ENCODE measurements around the gene RFTN1.

DNA sequence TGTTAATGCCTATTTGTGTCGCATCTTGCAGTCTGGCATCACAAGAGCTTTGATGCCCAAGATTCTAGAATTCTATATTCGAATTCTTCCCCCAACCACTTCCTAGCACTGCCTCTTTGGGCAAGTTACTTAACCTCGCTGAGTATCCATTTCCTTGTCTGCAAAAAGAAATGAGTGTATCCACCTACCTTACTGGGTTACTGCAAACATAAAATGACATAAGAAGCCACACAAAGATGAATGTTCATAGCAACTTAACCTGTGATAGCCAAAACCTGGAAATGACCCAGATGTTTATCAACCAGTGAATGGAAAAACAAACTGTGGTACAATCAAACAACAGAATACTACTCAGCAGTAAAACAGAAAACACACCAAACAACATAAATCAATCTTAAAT lies 24.9 kb downstream of the RFTN1 start:
- TF ChIP-seq, protein P1, sequence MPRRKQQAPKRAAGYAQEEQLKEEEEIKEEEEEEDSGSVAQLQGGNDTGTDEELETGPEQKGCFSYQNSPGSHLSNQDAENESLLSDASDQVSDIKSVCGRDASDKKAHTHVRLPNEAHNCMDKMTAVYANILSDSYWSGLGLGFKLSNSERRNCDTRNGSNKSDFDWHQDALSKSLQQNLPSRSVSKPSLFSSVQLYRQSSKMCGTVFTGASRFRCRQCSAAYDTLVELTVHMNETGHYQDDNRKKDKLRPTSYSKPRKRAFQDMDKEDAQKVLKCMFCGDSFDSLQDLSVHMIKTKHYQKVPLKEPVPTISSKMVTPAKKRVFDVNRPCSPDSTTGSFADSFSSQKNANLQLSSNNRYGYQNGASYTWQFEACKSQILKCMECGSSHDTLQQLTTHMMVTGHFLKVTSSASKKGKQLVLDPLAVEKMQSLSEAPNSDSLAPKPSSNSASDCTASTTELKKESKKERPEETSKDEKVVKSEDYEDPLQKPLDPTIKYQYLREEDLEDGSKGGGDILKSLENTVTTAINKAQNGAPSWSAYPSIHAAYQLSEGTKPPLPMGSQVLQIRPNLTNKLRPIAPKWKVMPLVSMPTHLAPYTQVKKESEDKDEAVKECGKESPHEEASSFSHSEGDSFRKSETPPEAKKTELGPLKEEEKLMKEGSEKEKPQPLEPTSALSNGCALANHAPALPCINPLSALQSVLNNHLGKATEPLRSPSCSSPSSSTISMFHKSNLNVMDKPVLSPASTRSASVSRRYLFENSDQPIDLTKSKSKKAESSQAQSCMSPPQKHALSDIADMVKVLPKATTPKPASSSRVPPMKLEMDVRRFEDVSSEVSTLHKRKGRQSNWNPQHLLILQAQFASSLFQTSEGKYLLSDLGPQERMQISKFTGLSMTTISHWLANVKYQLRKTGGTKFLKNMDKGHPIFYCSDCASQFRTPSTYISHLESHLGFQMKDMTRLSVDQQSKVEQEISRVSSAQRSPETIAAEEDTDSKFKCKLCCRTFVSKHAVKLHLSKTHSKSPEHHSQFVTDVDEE (CRISPR knock-in tag; IDR thresholded peaks at IDR 0.05) = no peak
- TF ChIP-seq ISL1 (CRISPR knock-in tag; IDR thresholded peaks at IDR 0.05) = no peak
- TF ChIP-seq, protein P2, sequence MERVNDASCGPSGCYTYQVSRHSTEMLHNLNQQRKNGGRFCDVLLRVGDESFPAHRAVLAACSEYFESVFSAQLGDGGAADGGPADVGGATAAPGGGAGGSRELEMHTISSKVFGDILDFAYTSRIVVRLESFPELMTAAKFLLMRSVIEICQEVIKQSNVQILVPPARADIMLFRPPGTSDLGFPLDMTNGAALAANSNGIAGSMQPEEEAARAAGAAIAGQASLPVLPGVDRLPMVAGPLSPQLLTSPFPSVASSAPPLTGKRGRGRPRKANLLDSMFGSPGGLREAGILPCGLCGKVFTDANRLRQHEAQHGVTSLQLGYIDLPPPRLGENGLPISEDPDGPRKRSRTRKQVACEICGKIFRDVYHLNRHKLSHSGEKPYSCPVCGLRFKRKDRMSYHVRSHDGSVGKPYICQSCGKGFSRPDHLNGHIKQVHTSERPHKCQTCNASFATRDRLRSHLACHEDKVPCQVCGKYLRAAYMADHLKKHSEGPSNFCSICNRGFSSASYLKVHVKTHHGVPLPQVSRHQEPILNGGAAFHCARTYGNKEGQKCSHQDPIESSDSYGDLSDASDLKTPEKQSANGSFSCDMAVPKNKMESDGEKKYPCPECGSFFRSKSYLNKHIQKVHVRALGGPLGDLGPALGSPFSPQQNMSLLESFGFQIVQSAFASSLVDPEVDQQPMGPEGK (CRISPR knock-in tag; IDR thresholded peaks at IDR 0.05; ENCODE audit: borderline replicate concordance) = no peak
- TF ChIP-seq ARNTL (CRISPR knock-in tag; IDR thresholded peaks at IDR 0.05; ENCODE audit: borderline replicate concordance, low read depth) = no peak
- TF ChIP-seq, protein P3, sequence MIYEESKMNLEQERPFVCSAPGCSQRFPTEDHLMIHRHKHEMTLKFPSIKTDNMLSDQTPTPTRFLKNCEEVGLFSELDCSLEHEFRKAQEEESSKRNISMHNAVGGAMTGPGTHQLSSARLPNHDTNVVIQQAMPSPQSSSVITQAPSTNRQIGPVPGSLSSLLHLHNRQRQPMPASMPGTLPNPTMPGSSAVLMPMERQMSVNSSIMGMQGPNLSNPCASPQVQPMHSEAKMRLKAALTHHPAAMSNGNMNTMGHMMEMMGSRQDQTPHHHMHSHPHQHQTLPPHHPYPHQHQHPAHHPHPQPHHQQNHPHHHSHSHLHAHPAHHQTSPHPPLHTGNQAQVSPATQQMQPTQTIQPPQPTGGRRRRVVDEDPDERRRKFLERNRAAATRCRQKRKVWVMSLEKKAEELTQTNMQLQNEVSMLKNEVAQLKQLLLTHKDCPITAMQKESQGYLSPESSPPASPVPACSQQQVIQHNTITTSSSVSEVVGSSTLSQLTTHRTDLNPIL (CRISPR knock-in tag; IDR thresholded peaks at IDR 0.05; ENCODE audit: low read depth) = no peak
